Neural progenitor cell (in vitro differentiated cells): ENCODE data around the gene CNTN2. TPM values are rescaled to one million over a fixed set of nuclear protein-coding genes. Genes with fewer than 3 reads are reported as not detected.

ENCODE experiments used
- DNase-seq: peaks from one replicate; pipeline ENCODE4 v3.0.0-alpha.2; 2016; ENCODE audit warnings: low spot score
- H2AFZ ChIP-seq: fragments of 200-600 bp; sonication (generic); replicated peaks from 2 replicates; pipeline ENCODE4 v1.6.1; 2016; ENCODE audit warnings: antibody characterized with exemption
- H3F3A ChIP-seq: fragments of 200-600 bp; sonication (generic); 2 replicates; pipeline ENCODE4 v1.6.1; 2016; ENCODE audit warnings: antibody characterized with exemption, low read depth
- H3K27ac ChIP-seq: fragments of 200-600 bp; sonication (generic); 2 replicates; pipeline ENCODE4 v1.5.1; 2016; ENCODE audit warnings: mild to moderate bottlenecking
- H3K27me3 ChIP-seq: fragments of 200-600 bp; sonication (generic); 2 replicates; pipeline ENCODE4 v1.6.1; 2016; ENCODE audit warnings: mild to moderate bottlenecking, moderate library complexity
- H3K36me3 ChIP-seq: fragments of 200-600 bp; sonication (generic); 2 replicates; pipeline ENCODE4 v1.5.1; 2016
- H3K4me1 ChIP-seq: fragments of 200-600 bp; sonication (generic); 2 replicates; pipeline ENCODE4 v1.6.1; 2016; ENCODE audit warnings: mixed run types
- H3K4me2 ChIP-seq: fragments of 200-600 bp; sonication (generic); 2 replicates; pipeline ENCODE4 v1.6.1; 2016
- H3K4me3 ChIP-seq: fragments of 200-600 bp; sonication (generic); 2 replicates; pipeline ENCODE4 v1.5.1; 2016
- H3K79me2 ChIP-seq: fragments of 200-600 bp; sonication (generic); 2 replicates; pipeline ENCODE4 v1.6.1; 2016; ENCODE audit warnings: low read depth
- H3K9ac ChIP-seq: fragments of 200-600 bp; sonication (generic); 2 replicates; pipeline ENCODE4 v1.6.1; 2016
- H3K9me3 ChIP-seq: fragments of 200-600 bp; sonication (generic); 2 replicates; pipeline ENCODE4 v1.5.1; 2016; ENCODE audit warnings: low read depth
- H4K20me1 ChIP-seq: fragments of 200-600 bp; sonication (generic); 2 replicates; pipeline ENCODE4 v1.6.1; 2016; ENCODE audit warnings: low read depth
- H3K27ac Mint-ChIP-seq: 3 replicates; pipeline ENCODE4 v1.8.0; 2021; ENCODE audit warnings: mixed read lengths
- H3K27me3 Mint-ChIP-seq: 2 replicates; pipeline ENCODE4 v1.8.0; 2022; ENCODE audit warnings: low read depth, mild to moderate bottlenecking, inconsistent platforms, moderate library complexity, mixed read lengths; ENCODE audit not compliant: insufficient read depth
- H3K36me3 Mint-ChIP-seq: 3 replicates; pipeline ENCODE4 v1.8.0; 2021; ENCODE audit warnings: mixed read lengths
- H3K4me1 Mint-ChIP-seq: 3 replicates; pipeline ENCODE4 v1.8.0; 2021; ENCODE audit warnings: mixed read lengths
- H3K4me3 Mint-ChIP-seq: 3 replicates; pipeline ENCODE4 v1.8.0; 2021; ENCODE audit warnings: mild to moderate bottlenecking, moderate library complexity, mixed read lengths
- H3K9me3 Mint-ChIP-seq: 3 replicates; pipeline ENCODE4 v1.8.0; 2020; ENCODE audit warnings: mixed read lengths
- CTCF ChIP-seq: fragments of 200-600 bp; sonication (generic); IDR thresholded peaks from 2 replicates; pipeline ENCODE4 v1.5.1; 2017; ENCODE audit warnings: antibody characterized with exemption, mild to moderate bottlenecking
- EZH2 ChIP-seq: fragments of 200-600 bp; sonication (generic); IDR thresholded peaks from 2 replicates; pipeline ENCODE4 v1.6.1; 2017; ENCODE audit warnings: antibody characterized with exemption, mild to moderate bottlenecking, moderate library complexity
- EZH2phosphoT487 ChIP-seq: fragments of 200-600 bp; sonication (generic); IDR thresholded peaks from 2 replicates; pipeline ENCODE4 v1.6.1; 2017; ENCODE audit warnings: antibody characterized with exemption
- total RNA-seq: library from RNA; depleted of rRNA; stranded (reverse); fragments of >200 nt; gene quantifications from 2 replicates; pipeline ENCODE4 v1.2.3, GENCODE V29; 2015; ENCODE audit warnings: low replicate concordance

The CNTN2 gene
- total RNA-seq, 1 donor from 2014 or later, result 8.4 TPM

GRCh38 chr1:205038132-205038786, 4.8 kb upstream of the CNTN2 start:
- H3K4me3 Mint-ChIP-seq, result no peak overlapping the region
- Histone ChIP-seq H3K9me3 (no peaks in the 10 kb centered on the region), H3K79me2 (peaks cover under 1% of the 10 kb centered on the region), H2AFZ (no peak overlapping the region), H3K4me1 (peaks cover 12% of the 10 kb centered on the region), H3K27ac (no peak overlapping the region), H3K27me3 (peaks cover 24% of the 10 kb centered on the region), H4K20me1 (no peaks in the 10 kb centered on the region), H3K4me2 (no peak overlapping the region), H3K9ac (no peak overlapping the region), H3K4me3 (no peak overlapping the region), H3F3A (peaks cover 5% of the 10 kb centered on the region), H3K36me3 (no peaks in the 10 kb centered on the region)
- no peak overlapping the region for H3K27ac Mint-ChIP-seq
- no peaks in the 10 kb centered on the region for H3K9me3 Mint-ChIP-seq
- peaks cover 13% of the 10 kb centered on the region for H3K4me1 Mint-ChIP-seq
- DNase-seq, result no peak
- TF ChIP-seq EZH2 (no peak), CTCF (no peak), EZH2phosphoT487 (no peak)
- no peaks in the 10 kb centered on the region for H3K36me3 Mint-ChIP-seq
- H3K27me3 Mint-ChIP-seq, result peaks cover 17% of the 10 kb centered on the region

DNA sequence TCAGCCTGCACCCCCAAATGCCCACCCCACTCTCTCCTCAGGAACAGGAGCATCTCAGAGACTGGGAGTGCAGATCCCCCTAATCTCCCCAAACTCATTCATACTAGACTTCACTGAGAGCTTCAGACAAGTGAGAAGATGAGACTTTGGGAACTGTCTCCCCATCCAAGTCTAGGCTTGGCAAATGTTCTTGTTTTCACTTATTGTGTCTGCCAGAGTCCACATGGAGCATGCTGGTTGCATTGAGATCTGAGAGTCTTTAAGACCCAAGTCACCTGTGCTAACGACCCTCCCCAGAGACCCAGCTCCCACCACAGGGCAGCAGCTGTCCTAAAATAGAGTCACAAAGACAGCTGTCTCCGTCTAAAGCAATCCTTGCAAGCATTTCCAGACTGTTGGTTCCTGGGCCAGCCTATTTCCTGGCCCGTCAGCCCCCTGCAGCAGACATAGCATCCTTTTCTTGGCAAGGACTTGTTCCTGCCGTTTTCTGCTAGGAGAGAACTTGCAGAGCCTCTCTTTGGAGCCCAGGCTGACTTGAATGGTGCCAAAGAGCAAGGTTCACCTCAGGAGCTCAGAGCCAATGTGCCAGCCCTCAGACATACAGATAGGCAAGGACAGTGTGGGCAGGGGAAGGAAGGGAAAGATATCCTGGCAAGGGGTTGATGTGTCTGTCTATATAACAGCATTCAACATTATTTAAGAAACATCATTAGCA, 1.9 kb upstream of the CNTN2 start:
- H3K9me3 ChIP-seq, result no peaks in the 10 kb centered on the region
- DNase-seq, result no peak
- H3K9ac ChIP-seq, result no peak overlapping the region
- H3K36me3 Mint-ChIP-seq, result no peaks in the 10 kb centered on the region
- H2AFZ ChIP-seq, result no peak overlapping the region
- peaks cover 27% of the 10 kb centered on the region for H3K27me3 Mint-ChIP-seq
- peaks cover 30% of the 10 kb centered on the region for H3K4me1 ChIP-seq
- H3K4me2 ChIP-seq, result no peak overlapping the region
- H3F3A ChIP-seq, result peaks cover 8% of the 10 kb centered on the region
- H3K4me1 Mint-ChIP-seq, result peaks cover 19% of the 10 kb centered on the region
- H4K20me1 ChIP-seq, result peaks cover 10% of the 10 kb centered on the region
- no peaks in the 10 kb centered on the region for H3K36me3 ChIP-seq
- TF ChIP-seq EZH2phosphoT487 (no peak), CTCF (no peak), EZH2 (no peak)
- no peak overlapping the region for H3K27ac ChIP-seq
- H3K79me2 ChIP-seq, result peaks cover 6% of the 10 kb centered on the region
- peaks cover 33% of the 10 kb centered on the region for H3K27me3 ChIP-seq
- no peaks in the 10 kb centered on the region for H3K9me3 Mint-ChIP-seq
- no peak overlapping the region for H3K27ac Mint-ChIP-seq
- peak overlapping the region; percentile 28 for H3K4me3 Mint-ChIP-seq
- no peak overlapping the region for H3K4me3 ChIP-seq

DNA sequence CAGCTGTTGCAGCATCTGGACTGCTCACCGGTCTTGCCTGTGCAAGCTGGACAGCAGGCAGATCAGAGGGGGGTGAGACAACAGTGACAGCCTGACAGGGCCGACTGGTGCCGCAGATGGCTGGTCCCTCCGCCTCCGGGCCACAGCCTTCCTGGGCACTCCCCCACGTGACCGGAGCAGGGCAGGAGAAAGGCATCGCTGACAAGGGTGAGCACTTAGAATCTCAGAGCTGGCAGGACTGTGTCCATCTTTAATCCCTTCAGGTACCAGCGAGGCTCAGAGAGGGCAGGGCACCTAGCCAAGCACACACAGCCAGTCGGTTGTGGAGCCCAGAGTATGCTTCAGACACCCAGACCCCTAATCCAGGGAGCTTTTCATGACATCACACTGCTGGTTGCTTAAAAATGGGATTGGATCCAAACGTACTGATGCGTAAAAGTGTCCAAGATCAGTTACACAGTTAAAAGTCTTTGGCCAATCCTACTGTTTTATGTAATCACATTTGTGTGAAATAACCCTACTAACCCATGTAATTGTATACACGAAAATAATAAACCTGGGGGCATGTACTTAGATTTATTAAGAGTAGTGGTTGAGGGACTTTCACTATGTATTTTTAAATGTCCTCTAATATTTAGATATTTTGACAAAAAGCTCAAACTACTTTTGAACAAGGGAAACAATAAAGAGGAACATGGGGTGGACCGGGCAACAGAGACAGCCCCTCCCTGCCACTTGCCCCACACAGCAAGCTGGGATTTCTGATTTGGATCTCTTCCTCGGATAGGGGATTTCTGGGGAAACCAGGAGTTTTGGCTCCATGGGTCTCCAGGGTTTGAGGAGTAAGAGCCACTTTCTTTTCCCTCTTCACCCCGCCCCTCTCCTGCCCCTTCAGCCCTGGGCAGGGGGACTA, 758 bp upstream of the CNTN2 start:
- H3K9ac ChIP-seq, result no peak overlapping the region
- H2AFZ ChIP-seq, result peak overlapping the region; percentile 63
- H3K4me3 Mint-ChIP-seq, result peak overlapping the region; percentile 50
- DNase-seq, result no peak
- peaks cover 10% of the 10 kb centered on the region for H4K20me1 ChIP-seq
- peaks cover 8% of the 10 kb centered on the region for H3F3A ChIP-seq
- no peaks in the 10 kb centered on the region for H3K36me3 ChIP-seq
- H3K4me1 Mint-ChIP-seq, result peaks cover 29% of the 10 kb centered on the region
- peaks cover 32% of the 10 kb centered on the region for H3K27me3 Mint-ChIP-seq
- peak overlapping the region; percentile 50 for H3K4me3 ChIP-seq
- no peak for TF ChIP-seq CTCF
- TF ChIP-seq EZH2, result no peak
- no peak for TF ChIP-seq EZH2phosphoT487
- H3K4me1 ChIP-seq, result peaks cover 40% of the 10 kb centered on the region
- H3K4me2 ChIP-seq, result peak overlapping the region; percentile 94
- H3K27ac ChIP-seq, result no peak overlapping the region
- peaks cover 6% of the 10 kb centered on the region for H3K79me2 ChIP-seq
- H3K36me3 Mint-ChIP-seq, result no peaks in the 10 kb centered on the region
- H3K27ac Mint-ChIP-seq, result no peak overlapping the region
- H3K9me3 ChIP-seq, result no peaks in the 10 kb centered on the region
- no peaks in the 10 kb centered on the region for H3K9me3 Mint-ChIP-seq
- H3K27me3 ChIP-seq, result peaks cover 33% of the 10 kb centered on the region
